ENCODE measurements around the gene SRSF4. TPM values are rescaled to one million over a fixed set of nuclear protein-coding genes. Genes with fewer than 3 reads are reported as not detected.

SRSF4 gene
- total and polyA plus RNA-seq, 10 of the 15 experiments (the other 5 are each of a cell fraction or from before 2014, with no cell fraction given), result 17.2 to 107 (median 78.6) TPM

- H3K27ac ChIP-seq (ENCODE audit: control insufficient read depth, insufficient read depth), result no peak overlapping the region
- DNase-seq (ENCODE audit: low read depth, low spot score) (no peak), FAIRE-seq (no peak), ATAC-seq (no peak)
- in situ Hi-C loops (cut with MboI), result loop anchor here (5.0 kb wide), 2 partner anchors 316 to 416 kb away; no protein-coding TSS in a partner anchor
- intact Hi-C loops (cut with micrococcal nuclease; ENCODE audit: unreplicated experiment), result no loop called here
- H3K27me3 ChIP-seq (replicated peaks in 1 of 2; ENCODE audit: control insufficient read depth in 2 of 2, insufficient read depth in 2 of 2, low read length in 1 of 2), result no peaks in the 10 kb centered on the region
- 91% methylated on average over 12 of the region's 12 CpGs for WGBS (ENCODE audit: insufficient coverage, insufficient replicate concordance, low lambda C conversion rate, missing lambda C conversion rate)
- H3K4me2 ChIP-seq (ENCODE audit: control insufficient read depth, insufficient read depth), result no peak overlapping the region
- no peak overlapping the region for H3K4me3 ChIP-seq
- H4K20me1 ChIP-seq (ENCODE audit: control insufficient read depth, insufficient read depth), result no peaks in the 10 kb centered on the region
- H3K36me3 ChIP-seq (ENCODE audit: control insufficient read depth in 2 of 2, insufficient read depth in 2 of 2, low read length in 1 of 2), result peaks cover 5 to 19% of the 10 kb centered on the region in 2 experiments
- H2AFZ ChIP-seq (ENCODE audit: control insufficient read depth, low read depth, low read length), result no peak overlapping the region
- H3K4me1 ChIP-seq (ENCODE audit: control insufficient read depth, insufficient read depth, low read length), result peaks cover 3% of the 10 kb centered on the region; the same call in 1 of the 2 replicates
- H3K9me3 ChIP-seq (replicated peaks; ENCODE audit: control insufficient read depth, insufficient read depth, low read length), result no peaks in the 10 kb centered on the region
- TF ChIP-seq BHLHE40 (IDR thresholded peaks at IDR 0.05; ENCODE audit: borderline replicate concordance in 1 of 2, low read depth in 2 of 2, low read length in 1 of 2) (no peak), RB1 (IDR thresholded peaks at IDR 0.05; ENCODE audit: borderline replicate concordance) (no peak), MEF2A (IDR thresholded peaks at IDR 0.05; ENCODE audit: insufficient read depth, low read depth, low read length) (no peak), IRF3 (IDR thresholded peaks at IDR 0.05) (no peak), SPI1 (IDR thresholded peaks at IDR 0.05; ENCODE audit: borderline replicate concordance, insufficient read depth, low read depth, low read length) (no peak), SREBF1 (IDR thresholded peaks at IDR 0.05; ENCODE audit: low read length) (no peak), HCFC1 (IDR thresholded peaks at IDR 0.05; ENCODE audit: low read length) (no peak), CHD2 (IDR thresholded peaks at IDR 0.05; ENCODE audit: borderline replicate concordance, low read depth, low read length) (no peak)
- ChIA-PET CTCF (interaction anchor here (0.8 to 5.2 kb wide), 17 partner anchors 11 to 788 kb away, joined by 3 to 44 read pairs (median 4); partner anchors contain the start of gene SRSF4), POLR2A (interaction anchor here (0.5 to 1.8 kb wide), 3 partner anchors 16 to 414 kb away, joined by 3 to 10 read pairs (median 3); partner anchors contain the start of gene SRSF4), SMC1A (ENCODE audit: uncharacterized antibody, unreplicated experiment) (interaction anchor here (0.7 to 8.3 kb wide), 11 partner anchors 10 to 413 kb away, joined by 3 to 127 read pairs (median 4); partner anchors contain the start of gene SRSF4), RAD21 (ENCODE audit: unreplicated experiment) (interaction anchor here (0.5 to 2.0 kb wide), 9 partner anchors 8 to 321 kb away, joined by 3 to 15 read pairs (median 6); partner anchors contain the start of gene SRSF4)
- H3K9ac ChIP-seq (ENCODE audit: control insufficient read depth, insufficient read depth, low read length), result no peak overlapping the region
- no TSS peak for BruUV-seq (replicated peaks)
- no peaks in the 10 kb centered on the region for H3K79me2 ChIP-seq (ENCODE audit: control insufficient read depth, insufficient read depth, low read length)
These were observed 16.3 kb upstream of the SRSF4 start for GRCh38 chr1:29197993-29198392.

All from GM12878 (cell line).